Ascending aorta (tissue), 2 donors: ENCODE data around the gene PIGM. TPM values are rescaled to one million over a fixed set of nuclear protein-coding genes. Genes with fewer than 3 reads are reported as not detected.

Experiments
- DNase-seq, 2 donors: peaks; one replicate each; pipeline ENCODE4 v3.0.0-alpha.2; 2019; ENCODE audit warnings: low spot score in 2 of 2
- H3K27ac ChIP-seq, 2 donors: fragments of 200-600 bp; sonication (generic); one replicate each; pipeline ENCODE4 v1.5.1; 2016 to 2017; ENCODE audit warnings: mild to moderate bottlenecking in 1 of 2
- H3K27me3 ChIP-seq: fragments of 200-600 bp; sonication (generic); one replicate; pipeline ENCODE4 v1.5.1; 2017
- H3K36me3 ChIP-seq, 2 donors: fragments of 200-600 bp; sonication (generic); one replicate each; pipeline ENCODE4 v1.5.1; 2016
- H3K4me1 ChIP-seq, 2 donors: fragments of 200-600 bp; sonication (generic); one replicate each; pipeline ENCODE4 v1.5.1; 2016 to 2017; ENCODE audit warnings: mild to moderate bottlenecking in 1 of 2
- H3K4me3 ChIP-seq, 2 donors: fragments of 200-600 bp; sonication (generic); one replicate each; pipeline ENCODE4 v1.5.1; 2016 to 2017; ENCODE audit warnings: mild to moderate bottlenecking in 1 of 2
- H3K9me3 ChIP-seq, 2 donors: fragments of 200-600 bp; sonication (generic); one replicate each; pipeline ENCODE4 v1.5.1; 2016
- intact Hi-C: fragments of 100-400 bp; cut with DNase I; formaldehyde crosslinking; loops from one replicate; pipeline ENCODE4 v1.15.1; 2023
- total RNA-seq: library from RNA; depleted of rRNA; stranded (reverse); fragments of >200 nt; gene quantifications from one replicate; pipeline ENCODE4 v1.1.0, GENCODE V29; 2016
- TF ChIP-seq, protein P1 (sequence below), 3 experiments: fragments of 200-600 bp in 2 of 3; fragments of 450-650 bp in 1 of 3; sonication (generic) in 2 of 3; IDR thresholded peaks; one replicate each; pipeline ENCODE4 v1.5.1; 2016 to 2019; ENCODE audit warnings: antibody characterized with exemption in 3 of 3, mild to moderate bottlenecking in 1 of 3, moderate library complexity in 1 of 3

Gene PIGM
- total RNA-seq, 1 donor from 2014 or later = 6.1 TPM

DNA sequence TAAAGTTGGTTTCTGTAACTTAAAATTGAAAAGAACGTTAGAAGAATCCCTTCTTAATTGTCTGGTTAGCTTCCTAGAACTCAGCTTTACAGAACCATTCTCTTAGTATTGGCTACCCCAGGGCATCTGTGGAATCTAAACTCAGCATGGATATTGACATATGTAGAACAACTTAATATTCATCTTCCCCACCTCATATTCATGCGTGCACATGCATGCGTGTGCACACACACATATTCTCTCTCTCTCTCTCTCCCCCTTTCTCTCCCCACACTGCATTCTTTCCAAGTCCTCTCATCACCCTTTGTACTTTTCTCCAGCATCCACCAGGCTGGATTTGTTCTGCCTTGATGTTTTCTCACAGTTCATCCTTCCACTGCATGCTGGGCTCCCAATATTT lies 13.4 kb downstream of the PIGM start:
- Histone ChIP-seq H3K27ac (no peak overlapping the region), H3K9me3 (no peaks in the 10 kb centered on the region), H3K4me3 (no peak overlapping the region), H3K36me3 (no peaks in the 10 kb centered on the region), H3K4me1 (no peaks in the 10 kb centered on the region), H3K27me3 (no peaks in the 10 kb centered on the region)
- DNase-seq = no peak
- TF ChIP-seq, protein P1, sequence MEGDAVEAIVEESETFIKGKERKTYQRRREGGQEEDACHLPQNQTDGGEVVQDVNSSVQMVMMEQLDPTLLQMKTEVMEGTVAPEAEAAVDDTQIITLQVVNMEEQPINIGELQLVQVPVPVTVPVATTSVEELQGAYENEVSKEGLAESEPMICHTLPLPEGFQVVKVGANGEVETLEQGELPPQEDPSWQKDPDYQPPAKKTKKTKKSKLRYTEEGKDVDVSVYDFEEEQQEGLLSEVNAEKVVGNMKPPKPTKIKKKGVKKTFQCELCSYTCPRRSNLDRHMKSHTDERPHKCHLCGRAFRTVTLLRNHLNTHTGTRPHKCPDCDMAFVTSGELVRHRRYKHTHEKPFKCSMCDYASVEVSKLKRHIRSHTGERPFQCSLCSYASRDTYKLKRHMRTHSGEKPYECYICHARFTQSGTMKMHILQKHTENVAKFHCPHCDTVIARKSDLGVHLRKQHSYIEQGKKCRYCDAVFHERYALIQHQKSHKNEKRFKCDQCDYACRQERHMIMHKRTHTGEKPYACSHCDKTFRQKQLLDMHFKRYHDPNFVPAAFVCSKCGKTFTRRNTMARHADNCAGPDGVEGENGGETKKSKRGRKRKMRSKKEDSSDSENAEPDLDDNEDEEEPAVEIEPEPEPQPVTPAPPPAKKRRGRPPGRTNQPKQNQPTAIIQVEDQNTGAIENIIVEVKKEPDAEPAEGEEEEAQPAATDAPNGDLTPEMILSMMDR (IDR thresholded peaks at IDR 0.05) = no peak
- intact Hi-C loops = loop anchor here (10.0 kb wide), 1 partner anchor 854 kb away; no protein-coding TSS in a partner anchor

DNA sequence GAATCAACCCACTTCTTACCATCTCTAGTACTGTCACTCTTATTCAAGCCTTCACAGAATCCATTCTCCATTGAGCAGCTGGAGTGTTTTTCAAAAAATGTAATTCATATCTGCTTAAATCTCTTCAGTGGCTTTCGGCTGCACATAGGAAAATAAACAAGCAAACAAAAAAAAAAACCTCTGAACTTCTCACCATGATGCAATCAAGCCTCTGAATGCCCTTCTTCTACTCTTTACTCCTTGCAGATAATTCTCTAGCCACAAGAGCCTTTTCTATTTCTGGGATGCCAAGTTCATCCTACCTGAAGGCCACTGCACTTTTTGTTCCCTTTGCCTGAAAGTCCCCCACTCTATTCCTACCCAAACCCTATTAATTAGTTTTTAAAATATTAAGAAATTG lies 14.2 kb downstream of the PIGM start:
- intact Hi-C loops = loop anchor here (10.0 kb wide), 1 partner anchor 853 kb away; no protein-coding TSS in a partner anchor
- no peak for DNase-seq
- H3K27ac ChIP-seq = no peak overlapping the region
- no peaks in the 10 kb centered on the region for H3K36me3 ChIP-seq
- no peaks in the 10 kb centered on the region for H3K4me1 ChIP-seq
- TF ChIP-seq, protein P1 (IDR thresholded peaks at IDR 0.05) = no peak
- H3K27me3 ChIP-seq = no peaks in the 10 kb centered on the region
- H3K9me3 ChIP-seq = no peaks in the 10 kb centered on the region
- no peak overlapping the region for H3K4me3 ChIP-seq

DNA sequence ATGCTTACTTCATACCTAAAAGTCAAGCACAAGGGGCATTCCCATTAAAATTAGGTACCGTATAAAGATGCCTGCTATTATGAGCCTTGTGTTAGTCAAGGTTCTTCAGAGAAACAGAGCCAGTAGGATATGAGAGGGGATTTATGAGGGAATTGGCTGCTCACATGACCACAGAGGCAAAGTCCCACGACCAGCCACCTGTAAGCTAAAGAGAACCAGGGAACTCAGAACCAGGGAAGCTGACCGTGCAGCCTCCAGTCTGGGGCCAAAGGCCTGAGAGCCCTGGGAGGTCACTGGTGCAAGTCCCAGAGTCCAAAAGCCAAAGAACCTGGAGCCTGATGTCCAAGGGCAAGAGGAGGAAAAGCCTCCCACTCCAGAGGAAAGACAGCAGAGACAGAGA lies 20.0 kb downstream of the PIGM start:
- H3K4me1 ChIP-seq = no peaks in the 10 kb centered on the region
- H3K27ac ChIP-seq = no peak overlapping the region
- no peak for DNase-seq
- intact Hi-C loops = loop anchor here (10.0 kb wide), 1 partner anchor 847 kb away; no protein-coding TSS in a partner anchor
- H3K36me3 ChIP-seq = no peaks in the 10 kb centered on the region
- H3K4me3 ChIP-seq = no peak overlapping the region
- H3K9me3 ChIP-seq = no peaks in the 10 kb centered on the region
- TF ChIP-seq, protein P1 (IDR thresholded peaks at IDR 0.05) = no peak
- H3K27me3 ChIP-seq = no peaks in the 10 kb centered on the region

DNA sequence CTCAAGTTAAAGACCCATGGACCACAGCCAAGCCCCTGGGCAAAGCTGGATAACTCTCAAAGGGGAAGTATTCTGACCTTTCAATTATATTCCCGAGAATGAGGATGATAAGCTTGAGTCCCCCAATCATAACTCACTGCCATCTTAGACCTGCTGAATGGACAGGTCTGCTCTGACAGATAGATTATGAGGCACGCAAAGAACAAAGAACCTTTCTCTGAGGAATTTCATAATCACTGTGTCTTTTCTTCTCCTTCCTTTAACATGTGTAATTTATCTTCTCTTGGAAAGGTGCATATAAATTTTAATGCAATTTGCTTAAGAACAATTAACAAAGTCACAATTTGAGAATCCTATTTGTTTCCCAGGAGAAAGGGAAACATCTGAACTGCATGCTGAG lies 22.0 kb downstream of the PIGM start:
- TF ChIP-seq, protein P1 (IDR thresholded peaks at IDR 0.05) = no peak
- no peak overlapping the region for H3K4me3 ChIP-seq
- no peaks in the 10 kb centered on the region for H3K9me3 ChIP-seq
- no peak overlapping the region for H3K27ac ChIP-seq
- no peaks in the 10 kb centered on the region for H3K27me3 ChIP-seq
- no peaks in the 10 kb centered on the region for H3K36me3 ChIP-seq
- H3K4me1 ChIP-seq = no peaks in the 10 kb centered on the region
- DNase-seq = no peak
- intact Hi-C loops = loop anchor here (5.0 to 10.0 kb wide), 3 partner anchors 118 to 845 kb away; partner anchors contain the start of gene DUSP23

DNA sequence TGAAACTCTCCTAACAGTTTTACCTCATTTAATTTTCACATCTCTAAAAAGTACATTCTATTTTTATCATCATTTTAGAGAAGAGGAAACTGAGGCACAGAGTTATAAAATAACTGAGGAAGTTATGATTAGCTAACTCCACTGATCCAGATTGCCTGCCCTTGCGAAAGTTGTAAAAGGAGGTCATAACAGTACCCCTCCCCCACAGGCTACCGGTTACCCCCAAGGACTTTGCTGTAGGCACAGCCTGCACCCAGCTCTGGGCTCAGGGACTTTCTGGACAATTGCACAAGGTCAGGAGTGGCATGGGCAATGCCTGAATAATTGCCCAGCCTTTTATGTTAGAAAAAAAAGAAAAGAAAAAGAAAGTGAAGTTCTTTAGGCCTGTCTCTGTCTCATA lies 22.7 kb downstream of the PIGM start:
- no peaks in the 10 kb centered on the region for H3K27me3 ChIP-seq
- intact Hi-C loops = loop anchor here (5.0 kb wide), 2 partner anchors 117 to 227 kb away; partner anchors contain the start of gene DUSP23
- no peaks in the 10 kb centered on the region for H3K4me1 ChIP-seq

More for the DNA sequence above, 22.7 kb downstream of the PIGM start:
- Histone ChIP-seq H3K36me3 (no peaks in the 10 kb centered on the region), H3K4me3 (no peak overlapping the region), H3K27ac (no peak overlapping the region), H3K9me3 (no peaks in the 10 kb centered on the region)
- TF ChIP-seq, protein P1 (IDR thresholded peaks at IDR 0.05) = no peak
- DNase-seq = no peak
